Spleen (tissue), 11 donors: ENCODE data around the gene CCDC81. TPM values are rescaled to one million over a fixed set of nuclear protein-coding genes. Genes with fewer than 3 reads are reported as not detected.

Experiments
- DNase-seq: peaks from one replicate; pipeline ENCODE4 v3.0.0-alpha.2; 2020
- H3K27ac ChIP-seq, 8 donors: fragments of 200-600 bp; sonication (generic) in 7 of 8; 1 replicate in 4 of 8; 2 replicates in 4 of 8; pipeline versions ENCODE4 v1.5.0 to v1.8.0; 2016 to 2021; ENCODE audit warnings: inconsistent platforms in 4 of 8, mild to moderate bottlenecking in 4 of 8, moderate library complexity in 1 of 8
- H3K27me3 ChIP-seq, 7 donors: fragments of 200-600 bp; sonication (generic) in 6 of 7; replicated peaks in 1 of 7; 1 replicate in 4 of 7; 2 replicates in 3 of 7; pipeline versions ENCODE4 v1.5.0 to v1.8.0; 2016 to 2021; ENCODE audit warnings: inconsistent platforms in 3 of 7, mild to moderate bottlenecking in 1 of 7
- H3K36me3 ChIP-seq, 6 donors: fragments of 200-600 bp; sonication (generic) in 5 of 6; 1 replicate in 4 of 6; 2 replicates in 2 of 6; pipeline versions ENCODE4 v1.5.0 to v1.8.0; 2016 to 2021; ENCODE audit warnings: inconsistent platforms in 2 of 6
- H3K4me1 ChIP-seq, 6 donors: fragments of 200-600 bp; sonication (generic) in 5 of 6; 1 replicate in 3 of 6; 2 replicates in 3 of 6; pipeline versions ENCODE4 v1.5.0 to v1.8.0; 2016 to 2021; ENCODE audit warnings: inconsistent platforms in 3 of 6
- H3K4me3 ChIP-seq, 8 donors: fragments of 200-600 bp; sonication (generic) in 7 of 8; 1 replicate in 4 of 8; 2 replicates in 4 of 8; pipeline versions ENCODE4 v1.5.0 to v1.8.0; 2016 to 2021; ENCODE audit warnings: inconsistent platforms in 4 of 8, mild to moderate bottlenecking in 4 of 8, moderate library complexity in 2 of 8
- H3K9me3 ChIP-seq, 8 donors: fragments of 200-600 bp; sonication (generic) in 7 of 8; 1 replicate in 4 of 8; 2 replicates in 4 of 8; pipeline versions ENCODE4 v1.5.0 to v1.8.0; 2016 to 2021; ENCODE audit warnings: inconsistent platforms in 4 of 8
- POLR2A ChIP-seq, 3 donors: fragments of 450-650 bp; IDR thresholded peaks; one replicate each; pipeline ENCODE4 v1.5.1; 2017; ENCODE audit warnings: antibody characterized with exemption in 3 of 3, mild to moderate bottlenecking in 1 of 3
- POLR2AphosphoS5 ChIP-seq, 3 donors: sonication (generic); formaldehyde crosslinking; IDR thresholded peaks; one replicate each; pipeline ENCODE4 v1.5.1; 2017; ENCODE audit warnings: antibody characterized with exemption in 3 of 3
- WGBS, 5 donors: extraction: QIAGEN DNeasy Blood & Tissue Kit in 3 of 5; methylation state at CpG; one replicate each; pipeline versions ENCODE4 v1.1.5 to v1.1.7; 2013 to 2018; 5-methylcytosine and 5-hydroxymethylcytosine counted together
- intact Hi-C: fragments of 100-400 bp; cut with DNase I; formaldehyde crosslinking; loops from one replicate; pipeline ENCODE4 v1.15.0; 2023; ENCODE audit warnings: low total_unique reads
- polyA plus RNA-seq, 3 donors: library from polyadenylated mRNA; stranded (reverse); fragments of 200-250 nt; gene quantifications; one replicate each; pipeline ENCODE4 v1.2.1, GENCODE V29; 2013
- total RNA-seq, 7 donors: library from RNA; depleted of rRNA in 3 of 7; stranded (reverse); fragments of >200 nt in 3 of 7; fragmentation: NEBNext Ultra II Directional in 4 of 7; extraction: Animal tissue kit (Norgen Biotek cat#: 25700) in 4 of 7; gene quantifications; one replicate each; pipeline versions ENCODE4 v1.1.0 to v1.2.1, GENCODE V29; 2016 to 2021
- TF ChIP-seq, protein P1 (sequence below), 11 experiments: fragments of 200-600 bp in 7 of 11; fragments of 450-650 bp in 4 of 11; sonication (generic) in 4 of 11; IDR thresholded peaks in 8 of 11; conservative IDR thresholded peaks in 3 of 11; 1 replicate in 7 of 11; 2 replicates in 4 of 11; pipeline versions ENCODE4 v1.4.0 to v1.8.0; 2016 to 2021; ENCODE audit warnings: antibody characterized with exemption in 11 of 11, inconsistent platforms in 4 of 11, mild to moderate bottlenecking in 1 of 11
- donor health status: healthy with polysubstance abuse.
- donor health status: DM: no; HTN: no; CAD: no; lungs with moderate emphysema.
- donor health status: DM: no; HTN: no; CAD: no.
- donor health status: Bipolar disorder and iron deficiency.
- donor health status: healthy.
- donor health status: DM: no; HTN: no; CAD: no.
- donor health status: DM: yes; HTN: yes; CAD: no.

Gene CCDC81
- total and polyA plus RNA-seq, 10 donors, result 0.46 to 3.2 (median 0.83) TPM; not detected in 1

DNA sequence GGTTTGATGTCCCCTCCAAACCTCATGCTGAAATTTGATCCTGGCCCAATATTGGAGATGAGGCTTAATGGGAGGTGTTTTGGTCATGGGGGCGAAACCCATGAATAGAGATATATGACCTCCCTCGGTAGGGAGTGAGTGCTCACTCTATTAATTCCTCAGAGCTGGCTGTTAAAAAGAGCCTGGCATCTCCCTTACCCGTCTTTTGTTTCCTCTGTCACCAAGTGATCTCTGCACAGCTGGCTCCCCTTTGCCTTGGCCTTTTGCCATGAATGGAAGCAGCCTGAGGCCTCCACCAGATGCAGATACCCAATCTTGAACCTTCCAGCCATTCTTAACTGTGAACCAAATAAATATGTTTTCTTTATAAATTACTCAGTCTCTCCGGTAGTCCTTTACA lies 4.5 kb upstream of the CCDC81 start:
- H3K9me3 ChIP-seq, result no peaks in the 10 kb centered on the region
- WGBS, 5 donors, result 79 to 96% (median 83%) methylated on average over 4 of the region's 4 CpGs
- no peaks in the 10 kb centered on the region for H3K36me3 ChIP-seq
- TF ChIP-seq POLR2A (IDR thresholded peaks at IDR 0.05) (no peak), POLR2AphosphoS5 (IDR thresholded peaks at IDR 0.05) (no peak)
- TF ChIP-seq, protein P1, sequence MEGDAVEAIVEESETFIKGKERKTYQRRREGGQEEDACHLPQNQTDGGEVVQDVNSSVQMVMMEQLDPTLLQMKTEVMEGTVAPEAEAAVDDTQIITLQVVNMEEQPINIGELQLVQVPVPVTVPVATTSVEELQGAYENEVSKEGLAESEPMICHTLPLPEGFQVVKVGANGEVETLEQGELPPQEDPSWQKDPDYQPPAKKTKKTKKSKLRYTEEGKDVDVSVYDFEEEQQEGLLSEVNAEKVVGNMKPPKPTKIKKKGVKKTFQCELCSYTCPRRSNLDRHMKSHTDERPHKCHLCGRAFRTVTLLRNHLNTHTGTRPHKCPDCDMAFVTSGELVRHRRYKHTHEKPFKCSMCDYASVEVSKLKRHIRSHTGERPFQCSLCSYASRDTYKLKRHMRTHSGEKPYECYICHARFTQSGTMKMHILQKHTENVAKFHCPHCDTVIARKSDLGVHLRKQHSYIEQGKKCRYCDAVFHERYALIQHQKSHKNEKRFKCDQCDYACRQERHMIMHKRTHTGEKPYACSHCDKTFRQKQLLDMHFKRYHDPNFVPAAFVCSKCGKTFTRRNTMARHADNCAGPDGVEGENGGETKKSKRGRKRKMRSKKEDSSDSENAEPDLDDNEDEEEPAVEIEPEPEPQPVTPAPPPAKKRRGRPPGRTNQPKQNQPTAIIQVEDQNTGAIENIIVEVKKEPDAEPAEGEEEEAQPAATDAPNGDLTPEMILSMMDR (IDR thresholded peaks at IDR 0.05 in 8 of 11, conservative IDR thresholded peaks at IDR 0.05 in 3 of 11), result no peak
- H3K27me3 ChIP-seq, result peaks cover 0 to 8% (median 0%) of the 10 kb centered on the region in 7 donors
- intact Hi-C loops, result no loop called here
- H3K4me1 ChIP-seq, result peaks cover 0 to 4% (median 0%) of the 10 kb centered on the region in 6 donors
- H3K27ac ChIP-seq, result no peak overlapping the region
- DNase-seq, result no peak
- no peak overlapping the region for H3K4me3 ChIP-seq

DNA sequence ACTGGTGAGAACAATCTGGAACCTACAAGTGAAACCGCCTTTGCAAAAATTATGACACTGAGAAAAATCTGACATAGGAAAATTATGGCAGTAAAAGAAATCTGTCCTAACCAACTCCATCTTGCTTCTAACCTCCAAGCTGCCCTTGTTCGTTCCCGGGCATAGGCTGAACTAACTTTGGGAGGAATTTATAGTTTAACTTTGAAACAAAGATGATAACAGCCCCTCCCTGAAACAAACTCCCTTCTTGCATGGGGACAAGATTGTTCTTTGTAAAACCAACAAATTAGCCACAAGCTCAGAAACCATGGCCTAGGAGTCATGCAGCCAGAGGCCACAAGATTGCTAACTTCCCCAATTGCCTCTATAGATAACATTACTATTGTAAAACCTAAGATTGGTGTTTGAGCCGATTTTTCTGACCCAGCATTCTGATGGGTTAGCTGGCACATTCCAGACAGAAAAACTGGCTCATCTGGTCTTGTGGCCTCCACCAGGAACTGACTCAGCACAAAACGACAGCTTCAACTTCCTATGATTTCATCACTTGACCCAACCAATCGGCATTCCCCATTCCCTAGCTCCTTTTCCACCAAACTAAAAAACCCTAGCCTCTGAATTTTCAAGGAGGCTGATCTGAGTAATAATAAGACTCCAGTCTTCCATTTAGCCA lies 3.6 kb upstream of the CCDC81 start:
- Histone ChIP-seq H3K4me1 (peaks cover 0 to 4% (median 0%) of the 10 kb centered on the region in 6 donors), H3K4me3 (no peak overlapping the region), H3K27ac (no peak overlapping the region), H3K27me3 (peaks cover 0 to 8% (median 0%) of the 10 kb centered on the region in 7 donors), H3K36me3 (no peaks in the 10 kb centered on the region), H3K9me3 (no peaks in the 10 kb centered on the region)
- 56 to 64% (median 60%) methylated on average over 6 of the region's 6 CpGs for WGBS, 5 donors
- TF ChIP-seq POLR2A (IDR thresholded peaks at IDR 0.05) (no peak), POLR2AphosphoS5 (IDR thresholded peaks at IDR 0.05) (no peak)
- TF ChIP-seq, protein P1 (IDR thresholded peaks at IDR 0.05 in 8 of 11, conservative IDR thresholded peaks at IDR 0.05 in 3 of 11), result no peak
- intact Hi-C loops, result no loop called here
- DNase-seq, result no peak

DNA sequence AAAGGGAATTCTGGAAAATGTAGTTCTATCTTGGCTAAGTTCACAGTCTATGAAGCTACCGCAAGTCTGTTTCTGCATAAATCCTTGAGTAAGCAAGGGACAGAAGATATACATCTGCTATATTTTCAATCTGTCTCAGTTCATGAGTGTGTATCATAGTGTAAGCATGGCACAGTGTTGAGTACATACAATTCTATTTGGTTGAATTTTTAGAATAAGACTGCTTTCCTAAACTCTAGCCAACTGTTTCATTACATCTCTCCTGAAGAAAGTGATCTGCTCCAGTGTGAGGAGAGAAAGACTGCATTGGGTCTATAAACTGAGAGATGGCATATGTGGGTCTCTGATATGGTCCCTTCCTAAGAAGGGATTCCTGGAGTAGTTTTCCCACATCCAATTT lies 2.6 kb upstream of the CCDC81 start:
- no peaks in the 10 kb centered on the region for H3K36me3 ChIP-seq
- no peaks in the 10 kb centered on the region for H3K9me3 ChIP-seq
- 100% methylated on average over 1 of the region's 1 CpG for WGBS, 5 donors
- no peak overlapping the region for H3K27ac ChIP-seq
- peaks cover 0 to 8% (median 0%) of the 10 kb centered on the region in 7 donors for H3K27me3 ChIP-seq
- DNase-seq, result no peak
- H3K4me1 ChIP-seq, result peaks cover 0 to 4% (median 0%) of the 10 kb centered on the region in 6 donors
- TF ChIP-seq POLR2AphosphoS5 (IDR thresholded peaks at IDR 0.05), result no peak
- no peak for TF ChIP-seq POLR2A (IDR thresholded peaks at IDR 0.05)
- TF ChIP-seq, protein P1 (IDR thresholded peaks at IDR 0.05 in 8 of 11, conservative IDR thresholded peaks at IDR 0.05 in 3 of 11), result no peak
- intact Hi-C loops, result no loop called here
- no peak overlapping the region for H3K4me3 ChIP-seq

DNA sequence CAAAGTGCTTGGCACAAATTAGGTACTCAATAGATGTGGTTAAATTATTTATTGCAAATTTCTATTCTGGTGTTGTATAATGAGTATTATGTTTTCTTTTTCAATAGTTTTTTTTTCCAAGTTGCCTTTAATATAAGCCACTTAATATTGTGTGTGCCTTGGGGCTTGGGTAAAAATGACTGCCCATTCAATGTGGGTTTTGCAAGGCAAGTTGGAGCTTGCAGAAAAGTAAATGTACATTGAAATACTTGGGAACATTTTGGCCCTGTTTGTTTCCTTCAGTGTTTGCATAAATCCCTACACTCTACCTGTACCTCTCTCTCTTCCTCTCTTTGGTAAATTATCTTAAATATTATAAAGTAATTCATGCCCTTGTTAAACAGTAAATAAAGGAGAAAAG lies 2.1 kb upstream of the CCDC81 start:
- TF ChIP-seq POLR2A (IDR thresholded peaks at IDR 0.05) (no peak), POLR2AphosphoS5 (IDR thresholded peaks at IDR 0.05) (no peak)
- TF ChIP-seq, protein P1 (IDR thresholded peaks at IDR 0.05 in 8 of 11, conservative IDR thresholded peaks at IDR 0.05 in 3 of 11), result no peak
- intact Hi-C loops, result no loop called here
- Histone ChIP-seq H3K36me3 (no peaks in the 10 kb centered on the region), H3K4me3 (no peak overlapping the region), H3K9me3 (no peaks in the 10 kb centered on the region), H3K4me1 (peaks cover 0 to 4% (median 0%) of the 10 kb centered on the region in 6 donors), H3K27ac (no peak overlapping the region), H3K27me3 (peaks cover 0 to 8% (median 0%) of the 10 kb centered on the region in 7 donors)
- no peak for DNase-seq
